Endodermal cell (in vitro differentiated cells): ENCODE results near the gene ATF7. TPM values are rescaled to one million over a fixed set of nuclear protein-coding genes. Genes with fewer than 3 reads are reported as not detected.

ENCODE experiments used
- DNase-seq: peaks from one replicate; pipeline ENCODE4 v3.0.0-alpha.2; 2017
- H3K27ac ChIP-seq: 2 replicates; pipeline ENCODE4 v1.5.1; 2013; ENCODE audit warnings: mild to moderate bottlenecking, low read depth, low read length, moderate library complexity
- H3K27me3 ChIP-seq: 2 replicates; pipeline ENCODE4 v1.6.1; 2013; ENCODE audit warnings: mild to moderate bottlenecking, low read length, moderate library complexity; ENCODE audit not compliant: insufficient read depth, control insufficient read depth, poor library complexity, severe bottlenecking
- H3K36me3 ChIP-seq: 2 replicates; pipeline ENCODE4 v1.7.0; 2013; ENCODE audit warnings: mild to moderate bottlenecking, low read length, moderate library complexity; ENCODE audit not compliant: control insufficient read depth, insufficient read depth
- H3K4me1 ChIP-seq: one replicate; pipeline ENCODE4 v1.7.0; 2013; ENCODE audit warnings: low read length; ENCODE audit not compliant: control insufficient read depth, insufficient read depth
- H3K4me3 ChIP-seq: 2 replicates; pipeline ENCODE4 v1.5.1; 2013; ENCODE audit warnings: mild to moderate bottlenecking, low read length, moderate library complexity
- H3K9ac ChIP-seq: 2 replicates; pipeline ENCODE4 v1.6.1; 2013; ENCODE audit warnings: mild to moderate bottlenecking, low read length, moderate library complexity; ENCODE audit not compliant: poor library complexity, severe bottlenecking; ENCODE audit errors: extremely low read depth
- H3K9me3 ChIP-seq: 2 replicates; pipeline ENCODE4 v1.6.1; 2013; ENCODE audit warnings: mild to moderate bottlenecking, low read length, moderate library complexity; ENCODE audit not compliant: control insufficient read depth
- H3K27ac Mint-ChIP-seq: 2 replicates; pipeline ENCODE4 v1.8.0; 2020; ENCODE audit warnings: mixed read lengths
- H3K27me3 Mint-ChIP-seq: 2 replicates; pipeline ENCODE4 v1.8.0; 2021; ENCODE audit warnings: mild to moderate bottlenecking, mixed read lengths; ENCODE audit not compliant: insufficient read depth
- H3K36me3 Mint-ChIP-seq: 2 replicates; pipeline ENCODE4 v1.8.0; 2020; ENCODE audit warnings: low read depth, mixed read lengths
- H3K4me1 Mint-ChIP-seq: 2 replicates; pipeline ENCODE4 v1.8.0; 2020; ENCODE audit warnings: mixed read lengths
- H3K4me3 Mint-ChIP-seq: 2 replicates; pipeline ENCODE4 v1.8.0; 2020; ENCODE audit warnings: mild to moderate bottlenecking, moderate library complexity, mixed read lengths
- H3K9me3 Mint-ChIP-seq: 2 replicates; pipeline ENCODE4 v1.8.0; 2020; ENCODE audit warnings: mild to moderate bottlenecking, mixed read lengths
- CTCF ChIP-seq: fragments of 200-600 bp; sonication (generic); conservative IDR thresholded peaks from 2 replicates; pipeline ENCODE4 v1.5.0; 2021; ENCODE audit warnings: antibody characterized with exemption, mild to moderate bottlenecking
- WGBS, 2 experiments: methylation state at CpG; one replicate each; pipeline versions ENCODE4 v1.1.5 to v1.1.7; 2013; ENCODE audit warnings: missing lambda C conversion rate in 2 of 2, mixed read lengths in 1 of 2; ENCODE audit not compliant: insufficient coverage in 1 of 2, insufficient read length in 1 of 2; 5-methylcytosine and 5-hydroxymethylcytosine counted together
- total RNA-seq, 2 donors: library from RNA; stranded (reverse); fragmentation: NEBNext Ultra II Directional in 1 of 2; extraction: Animal tissue kit (Norgen Biotek cat#: 25700) in 1 of 2; gene quantifications; 2 replicates in 1 of 2; 3 replicates in 1 of 2; pipeline ENCODE4 v1.2.1, GENCODE V29; 2021

ATF7 gene
- total RNA-seq, 2 donors from 2014 or later, result 29.0 to 36.6 TPM

- no peak for DNase-seq
- no peak overlapping the region for H3K27ac Mint-ChIP-seq
- no peaks in the 10 kb centered on the region for H3K4me1 Mint-ChIP-seq
- H3K4me1 ChIP-seq, result no peaks in the 10 kb centered on the region
- no peak for TF ChIP-seq CTCF
- WGBS, 2 experiments, result 95 to 96% methylated on average over 4 to 6 of the region's 6 CpGs
- H3K4me3 ChIP-seq, result no peak overlapping the region
- H3K9me3 ChIP-seq, result no peaks in the 10 kb centered on the region
- H3K27ac ChIP-seq, result no peak overlapping the region
- H3K4me3 Mint-ChIP-seq, result no peak overlapping the region
- no peaks in the 10 kb centered on the region for H3K27me3 Mint-ChIP-seq
- H3K9me3 Mint-ChIP-seq, result no peaks in the 10 kb centered on the region
- H3K9ac ChIP-seq, result no peak overlapping the region
- H3K36me3 ChIP-seq, result peaks cover 67% of the 10 kb centered on the region
- H3K27me3 ChIP-seq, result no peaks in the 10 kb centered on the region
- H3K36me3 Mint-ChIP-seq, result peaks cover 30% of the 10 kb centered on the region
These were observed 112.3 kb downstream of the ATF7 start for GRCh38 chr12:53513712-53514410.

GRCh38 chr12:53510181-53510812 lies 115.9 kb downstream of the ATF7 start:
- H3K27ac Mint-ChIP-seq, result no peak overlapping the region

GRCh38 chr12:53508534-53509170 lies 117.5 kb downstream of the ATF7 start:
- Mint-ChIP-seq H3K9me3 (no peaks in the 10 kb centered on the region), H3K27ac (no peak overlapping the region), H3K36me3 (peaks cover 29% of the 10 kb centered on the region), H3K4me1 (no peaks in the 10 kb centered on the region), H3K27me3 (no peaks in the 10 kb centered on the region), H3K4me3 (no peak overlapping the region)
- no peaks in the 10 kb centered on the region for H3K27me3 ChIP-seq
- H3K9me3 ChIP-seq, result no peaks in the 10 kb centered on the region
- no peak overlapping the region for H3K4me3 ChIP-seq
- TF ChIP-seq CTCF, result peak; percentile 95
- H3K36me3 ChIP-seq, result peaks cover 53% of the 10 kb centered on the region
- DNase-seq, result peak; percentile 100
- no peaks in the 10 kb centered on the region for H3K4me1 ChIP-seq
- no peak overlapping the region for H3K27ac ChIP-seq
- H3K9ac ChIP-seq, result no peak overlapping the region
- 42 to 93% methylated on average over 3 to 7 of the region's 7 CpGs for WGBS, 2 experiments

More at GRCh38 chr12:53510181-53510812, 115.9 kb downstream of the ATF7 start:
- Histone ChIP-seq H3K36me3 (peaks cover 49% of the 10 kb centered on the region), H3K27ac (no peak overlapping the region), H3K4me3 (no peak overlapping the region), H3K9me3 (no peaks in the 10 kb centered on the region), H3K4me1 (no peaks in the 10 kb centered on the region), H3K9ac (no peak overlapping the region), H3K27me3 (no peaks in the 10 kb centered on the region)
- no peak overlapping the region for H3K4me3 Mint-ChIP-seq
- H3K9me3 Mint-ChIP-seq, result no peaks in the 10 kb centered on the region
- TF ChIP-seq CTCF, result no peak
- H3K4me1 Mint-ChIP-seq, result no peaks in the 10 kb centered on the region
- no peaks in the 10 kb centered on the region for H3K27me3 Mint-ChIP-seq
- WGBS, 2 experiments, result 73 to 94% methylated on average over 7 to 9 of the region's 9 CpGs
- no peak for DNase-seq
- H3K36me3 Mint-ChIP-seq, result peaks cover 30% of the 10 kb centered on the region
